C4-2B (cell line): Measurements from ENCODE around the gene STX12.

Experiments used
- CTCF ChIP-seq: fragments of 450-650 bp; conservative IDR thresholded peaks from 2 replicates; pipeline ENCODE4 v1.5.1; 2017; ENCODE audit warnings: mild to moderate bottlenecking
- ZFX ChIP-seq: fragments of 450-650 bp; IDR thresholded peaks from 2 replicates; pipeline ENCODE4 v1.6.1; 2017

GRCh38 chr1:27778056-27778455 is 5.0 kb downstream of the STX12 start:
- TF ChIP-seq CTCF (no peak), ZFX (no peak)
